H9 (cell line): ENCODE results near the gene ARHGDIB. TPM values are rescaled to one million over a fixed set of nuclear protein-coding genes. Genes with fewer than 3 reads are reported as not detected.

Source experiments
- DNase-seq: peaks from one replicate; pipeline ENCODE4 v3.0.0-alpha.2; 2017
- H2AFZ ChIP-seq: one replicate; pipeline ENCODE4 v1.6.1; 2013; ENCODE audit warnings: mild to moderate bottlenecking, low read length, control low read depth, moderate library complexity
- H2AK5ac ChIP-seq: 2 replicates; pipeline ENCODE4 v1.6.1; 2013; ENCODE audit warnings: low read length, control low read depth, mixed read lengths; ENCODE audit not compliant: insufficient read length
- H2BK120ac ChIP-seq: one replicate; pipeline ENCODE4 v1.6.1; 2013; ENCODE audit warnings: low read depth, mild to moderate bottlenecking, low read length, control low read depth, inconsistent platforms; ENCODE audit not compliant: poor library complexity, severe bottlenecking
- H2BK12ac ChIP-seq: 2 replicates; pipeline ENCODE4 v1.6.1; 2013; ENCODE audit warnings: low read length, control low read depth, mixed read lengths, low read depth; ENCODE audit not compliant: insufficient read length
- H2BK15ac ChIP-seq: 2 replicates; pipeline ENCODE4 v1.6.1; 2013; ENCODE audit warnings: low read depth, low read length, control low read depth
- H2BK20ac ChIP-seq: one replicate; pipeline ENCODE4 v1.6.1; 2013; ENCODE audit warnings: low read depth, mild to moderate bottlenecking, low read length, control low read depth, inconsistent platforms; ENCODE audit not compliant: poor library complexity, severe bottlenecking
- H2BK5ac ChIP-seq: 2 replicates; pipeline ENCODE4 v1.6.1; 2013; ENCODE audit warnings: low read length, control low read depth, mixed read lengths; ENCODE audit not compliant: insufficient read length
- H3K14ac ChIP-seq: 2 replicates; pipeline ENCODE4 v1.6.1; 2013; ENCODE audit warnings: low read length, control low read depth; ENCODE audit not compliant: insufficient read depth
- H3K18ac ChIP-seq: 2 replicates; pipeline ENCODE4 v1.6.1; 2013; ENCODE audit warnings: low read depth, mild to moderate bottlenecking, mixed read lengths, low read length, control low read depth; ENCODE audit not compliant: insufficient read length
- H3K23ac ChIP-seq: 2 replicates; pipeline ENCODE4 v1.6.1; 2013; ENCODE audit warnings: low read length, control low read depth, mixed read lengths, low read depth; ENCODE audit not compliant: insufficient read length
- H3K23me2 ChIP-seq: 2 replicates; pipeline ENCODE4 v1.6.1; 2013; ENCODE audit warnings: low read depth, mild to moderate bottlenecking, mixed read lengths, low read length, control low read depth; ENCODE audit not compliant: insufficient read length, poor library complexity, severe bottlenecking
- H3K27ac ChIP-seq: 2 replicates; pipeline ENCODE4 v1.5.1; 2013; ENCODE audit warnings: low read length, control low read depth, mixed read lengths, low read depth; ENCODE audit not compliant: insufficient read length
- H3K27me3 ChIP-seq: 2 replicates; pipeline ENCODE4 v1.6.1; 2013; ENCODE audit warnings: low read length, control low read depth, inconsistent platforms; ENCODE audit not compliant: insufficient read depth
- H3K4ac ChIP-seq: 2 replicates; pipeline ENCODE4 v1.6.1; 2013; ENCODE audit warnings: low read depth, mild to moderate bottlenecking, control low read depth, inconsistent platforms, low read length, moderate library complexity
- H3K4me1 ChIP-seq: 2 replicates; pipeline ENCODE4 v1.6.1; 2013; ENCODE audit warnings: low read length, control low read depth, inconsistent platforms; ENCODE audit not compliant: insufficient read depth
- H3K4me2 ChIP-seq: 2 replicates; pipeline ENCODE4 v1.6.1; 2013; ENCODE audit warnings: low read length, control low read depth, mixed read lengths; ENCODE audit not compliant: insufficient read length, insufficient read depth
- H3K56ac ChIP-seq: 2 replicates; pipeline ENCODE4 v1.6.1; 2013; ENCODE audit warnings: low read depth, mild to moderate bottlenecking, mixed read lengths, low read length, control low read depth; ENCODE audit not compliant: insufficient read length
- H3K79me1 ChIP-seq: 2 replicates; pipeline ENCODE4 v1.6.1; 2013; ENCODE audit warnings: low read depth, mild to moderate bottlenecking, moderate library complexity, low read length, control low read depth, inconsistent platforms; ENCODE audit not compliant: insufficient read depth, poor library complexity, severe bottlenecking
- H3K79me2 ChIP-seq: 2 replicates; pipeline ENCODE4 v1.6.1; 2013; ENCODE audit warnings: low read length, control low read depth, inconsistent platforms; ENCODE audit not compliant: insufficient read depth
- H3K9ac ChIP-seq: 2 replicates; pipeline ENCODE4 v1.6.1; 2013; ENCODE audit warnings: low read length, control low read depth, mixed read lengths; ENCODE audit not compliant: insufficient read length; ENCODE audit errors: extremely low read depth
- H3K9me3 ChIP-seq: one replicate; pipeline ENCODE4 v1.6.1; 2013; ENCODE audit warnings: low read depth, low read length, inconsistent platforms; ENCODE audit not compliant: control insufficient read depth
- H3T11ph ChIP-seq: one replicate; pipeline ENCODE4 v1.6.1; 2013; ENCODE audit warnings: mild to moderate bottlenecking, low read length, control low read depth, inconsistent platforms
- H4K20me1 ChIP-seq: one replicate; pipeline ENCODE4 v1.6.1; 2013; ENCODE audit not compliant: control insufficient read depth, insufficient read length, insufficient read depth
- H4K5ac ChIP-seq: 2 replicates; pipeline ENCODE4 v1.6.1; 2013; ENCODE audit warnings: low read depth, mild to moderate bottlenecking, mixed read lengths, low read length, control low read depth; ENCODE audit not compliant: insufficient read length
- H4K8ac ChIP-seq: replicated peaks from 2 replicates; pipeline ENCODE4 v1.6.1; 2013; ENCODE audit warnings: low read length, control low read depth, mixed read lengths, low read depth; ENCODE audit not compliant: insufficient read length
- H4K91ac ChIP-seq: 2 replicates; pipeline ENCODE4 v1.6.1; 2013; ENCODE audit warnings: low read depth, mild to moderate bottlenecking, moderate library complexity, mixed read lengths, low read length, control low read depth; ENCODE audit not compliant: insufficient read length
- H3K27ac Mint-ChIP-seq, 3 experiments: 2 replicates in 2 of 3; 3 replicates in 1 of 3; pipeline ENCODE4 v1.8.0; 2020 to 2021; ENCODE audit warnings: mixed read lengths in 3 of 3, mild to moderate bottlenecking in 1 of 3, moderate library complexity in 1 of 3
- H3K27me3 Mint-ChIP-seq: 2 replicates; pipeline ENCODE4 v1.8.0; 2021; ENCODE audit warnings: low read depth, mild to moderate bottlenecking, moderate library complexity, mixed read lengths
- H3K36me3 Mint-ChIP-seq, 3 experiments: 2 replicates in 2 of 3; 3 replicates in 1 of 3; pipeline ENCODE4 v1.8.0; 2020 to 2021; ENCODE audit warnings: low read depth in 3 of 3, mixed read lengths in 3 of 3; ENCODE audit not compliant: insufficient read depth in 1 of 3
- H3K4me1 Mint-ChIP-seq, 2 experiments: 2 replicates each; pipeline ENCODE4 v1.8.0; 2020; ENCODE audit warnings: mixed read lengths in 2 of 2
- H3K4me3 Mint-ChIP-seq, 2 experiments: 2 replicates in 1 of 2; 3 replicates in 1 of 2; pipeline ENCODE4 v1.8.0; 2020 to 2021; ENCODE audit warnings: mild to moderate bottlenecking in 2 of 2, mixed read lengths in 2 of 2, moderate library complexity in 1 of 2
- H3K9me3 Mint-ChIP-seq, 2 experiments: 2 replicates in 1 of 2; 3 replicates in 1 of 2; pipeline ENCODE4 v1.8.0; 2020; ENCODE audit warnings: mild to moderate bottlenecking in 2 of 2, mixed read lengths in 2 of 2, moderate library complexity in 1 of 2
- CTCF ChIP-seq: fragments of 200-600 bp; sonication (generic); conservative IDR thresholded peaks from 3 replicates; pipeline ENCODE4 v1.8.0; 2021; ENCODE audit warnings: antibody characterized with exemption, mild to moderate bottlenecking
- WGBS: extraction: QIAGEN DNeasy Blood & Tissue Kit; methylation state at CpG from one replicate; pipeline ENCODE4 v1.1.7; 2013; ENCODE audit warnings: missing lambda C conversion rate, low lambda C conversion rate, mixed read lengths; ENCODE audit not compliant: insufficient read length; ENCODE audit errors: extremely low coverage; 5-methylcytosine and 5-hydroxymethylcytosine counted together
- total RNA-seq: library from RNA; stranded (reverse); gene quantifications from 2 replicates; pipeline ENCODE4 v1.2.1, GENCODE V29; 2021

ARHGDIB gene
- total RNA-seq, 1 experiment from 2014 or later: 0.44 TPM

GRCh38 chr12:14976658-14977057 is 15.3 kb upstream of the ARHGDIB start:
- Histone ChIP-seq H3K79me2 (no peaks in the 10 kb centered on the region), H3K79me1 (no peaks in the 10 kb centered on the region), H3K4me1 (no peaks in the 10 kb centered on the region), H2AK5ac (no peak overlapping the region), H3K23me2 (no peaks in the 10 kb centered on the region), H3K14ac (no peak overlapping the region), H3T11ph (no peak overlapping the region), H2BK12ac (no peak overlapping the region), H2AFZ (no peak overlapping the region), H3K4me2 (no peak overlapping the region), H4K91ac (no peak overlapping the region), H3K27me3 (no peaks in the 10 kb centered on the region), H4K5ac (no peak overlapping the region), H3K9ac (no peak overlapping the region), H4K20me1 (no peaks in the 10 kb centered on the region), H3K4ac (no peak overlapping the region), H3K27ac (no peak overlapping the region), H3K9me3 (no peaks in the 10 kb centered on the region), H3K18ac (no peak overlapping the region), H2BK5ac (no peak overlapping the region), H2BK15ac (no peak overlapping the region), H2BK120ac (no peak overlapping the region), H4K8ac (no peak overlapping the region), H3K23ac (no peak overlapping the region), H2BK20ac (no peak overlapping the region), H3K56ac (no peak overlapping the region)
- H3K9me3 Mint-ChIP-seq: no peaks in the 10 kb centered on the region
- no peak for DNase-seq
- no peaks in the 10 kb centered on the region for H3K36me3 Mint-ChIP-seq
- WGBS: no CpG with 5 or more reads among the region's 3 CpGs
- no peaks in the 10 kb centered on the region for H3K27me3 Mint-ChIP-seq
- no peak for TF ChIP-seq CTCF
- H3K4me1 Mint-ChIP-seq: no peaks in the 10 kb centered on the region; a peak in 1 of 4 replicates
- H3K4me3 Mint-ChIP-seq: no peak overlapping the region
- H3K27ac Mint-ChIP-seq: no peak overlapping the region
